CD1c-positive myeloid dendritic cell (primary cell): ENCODE data around the gene ZNF682.
"Not testable (repeated sequence)": the region's sequence is repeated elsewhere in the genome, so short reads cannot be mapped to it uniquely, and the experiment has no call there.

Experiments used
- DNase-seq: peaks from one replicate; pipeline ENCODE4 v3.0.0-alpha.2; 2016; ENCODE audit errors: extremely low spot score

ZNF682 gene

DNA sequence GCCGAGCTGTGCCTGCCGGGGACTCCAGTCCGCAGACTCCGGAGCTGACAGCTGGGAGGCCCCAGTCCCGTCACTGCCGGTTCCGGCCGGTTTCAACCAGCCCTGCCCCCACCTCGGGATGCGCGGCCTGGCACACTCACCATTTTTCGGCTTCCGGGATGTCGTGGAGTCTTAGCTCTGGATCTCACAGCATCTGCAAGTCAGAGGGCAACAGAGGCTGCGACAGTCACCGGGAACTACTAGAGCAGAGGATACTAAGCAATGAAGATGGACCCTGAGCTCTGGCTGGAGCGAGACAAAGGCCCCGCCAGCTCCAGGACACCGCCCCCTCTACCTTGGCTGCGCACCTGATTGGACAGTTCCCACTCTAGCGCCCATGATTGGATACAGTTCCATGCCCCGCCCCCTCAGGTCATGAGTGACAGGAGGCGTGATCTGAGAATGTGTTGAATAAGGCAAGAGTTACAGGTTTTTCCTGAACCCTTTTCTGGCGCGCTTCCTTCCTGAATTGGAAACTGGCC, at the start of gene ZNF682:
TSS of gene ZNF682 (minus strand) at position 303 of the 521 bp plus-strand sequence. CDS start at position 143, 160 bp downstream.
- peak; percentile 92 for DNase-seq

DNA sequence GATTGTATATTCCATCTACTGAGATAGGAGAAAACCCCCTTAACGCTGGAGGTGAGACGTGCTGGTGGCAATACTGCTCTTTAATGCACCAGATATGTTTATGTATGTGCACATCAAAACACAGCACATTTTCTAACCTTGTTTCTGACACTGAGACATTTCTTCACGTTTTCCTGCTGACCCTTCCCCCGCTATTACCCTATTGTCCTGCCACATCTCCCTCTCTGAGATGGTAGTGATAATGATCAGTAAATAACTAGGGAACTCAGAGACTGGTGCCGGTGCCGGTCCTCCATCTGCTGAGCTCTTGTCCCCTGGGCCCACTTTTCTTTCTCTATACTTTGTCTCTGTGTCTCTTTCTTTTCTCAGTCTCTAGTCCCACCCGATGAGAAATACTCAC, 43.6 kb upstream of the ZNF682 start:
- not testable (repeated sequence) for DNase-seq

DNA sequence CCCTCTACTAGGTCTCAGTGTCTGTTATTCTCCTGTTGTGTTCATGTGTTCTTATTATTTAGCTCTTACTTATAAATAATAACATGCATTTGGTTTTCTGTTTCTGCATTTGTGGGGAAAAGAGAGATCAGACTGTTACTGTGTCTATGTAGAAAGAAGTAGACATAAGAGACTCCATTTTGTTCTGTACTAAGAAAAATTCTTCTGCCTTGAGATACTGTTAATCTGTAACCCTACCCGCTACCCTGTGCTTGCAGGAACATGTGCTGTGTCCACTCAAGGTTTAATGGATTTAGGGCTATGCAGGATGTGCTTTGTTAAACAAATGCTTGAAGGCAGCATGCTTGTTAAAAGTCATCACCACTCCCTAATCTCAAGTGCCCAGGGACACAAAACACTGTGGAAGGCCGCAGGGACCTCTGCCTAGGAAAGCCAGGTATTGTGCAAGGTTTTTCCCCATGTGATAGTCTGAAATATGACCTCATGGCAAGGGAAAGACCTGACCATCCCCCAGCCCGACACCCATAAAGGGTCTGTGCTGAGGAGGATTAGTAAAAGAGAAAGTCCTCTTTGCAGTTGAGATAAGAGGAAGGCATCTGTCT, 43.0 kb upstream of the ZNF682 start:
- DNase-seq = not testable (repeated sequence)

DNA sequence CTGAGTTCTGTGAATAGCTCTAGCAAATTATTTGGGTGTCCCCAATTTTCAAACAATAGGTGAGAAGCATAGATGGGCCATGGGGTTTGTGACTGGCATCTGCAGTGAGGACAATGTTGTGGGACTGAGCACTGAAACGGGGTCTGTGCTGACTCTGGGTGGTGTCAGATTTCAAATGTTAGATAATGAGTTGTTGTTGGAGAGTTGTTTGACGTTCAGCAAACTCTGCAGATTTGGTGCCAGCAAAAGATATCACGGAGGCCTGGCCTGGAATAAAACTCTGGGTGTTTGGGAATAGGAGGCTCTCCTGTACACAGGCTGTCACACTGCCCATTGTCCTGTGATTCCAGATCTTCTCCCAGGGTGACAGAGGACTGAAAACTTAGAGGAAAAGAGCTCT, 41.4 kb upstream of the ZNF682 start:
- DNase-seq = no peak

DNA sequence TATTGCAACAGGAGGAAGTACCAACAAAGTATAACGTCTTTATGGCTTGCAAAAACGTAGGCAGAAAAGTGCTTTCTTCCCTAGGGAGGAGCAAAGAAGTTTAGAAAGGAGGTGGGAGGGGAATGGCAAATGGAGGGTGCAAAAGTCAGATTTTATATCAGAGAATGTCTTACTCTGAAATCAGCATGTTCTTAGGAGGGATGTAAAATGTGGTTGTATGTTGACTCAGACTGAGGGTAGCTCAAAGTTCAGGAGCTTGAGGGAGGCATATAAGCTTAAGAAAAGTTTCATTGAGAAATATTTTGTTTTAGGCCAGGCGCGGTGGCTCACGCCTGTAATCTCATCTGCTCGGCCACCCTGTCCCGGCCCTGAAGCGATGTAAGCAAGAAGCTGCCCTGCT, 40.2 kb upstream of the ZNF682 start:
- no peak for DNase-seq

DNA sequence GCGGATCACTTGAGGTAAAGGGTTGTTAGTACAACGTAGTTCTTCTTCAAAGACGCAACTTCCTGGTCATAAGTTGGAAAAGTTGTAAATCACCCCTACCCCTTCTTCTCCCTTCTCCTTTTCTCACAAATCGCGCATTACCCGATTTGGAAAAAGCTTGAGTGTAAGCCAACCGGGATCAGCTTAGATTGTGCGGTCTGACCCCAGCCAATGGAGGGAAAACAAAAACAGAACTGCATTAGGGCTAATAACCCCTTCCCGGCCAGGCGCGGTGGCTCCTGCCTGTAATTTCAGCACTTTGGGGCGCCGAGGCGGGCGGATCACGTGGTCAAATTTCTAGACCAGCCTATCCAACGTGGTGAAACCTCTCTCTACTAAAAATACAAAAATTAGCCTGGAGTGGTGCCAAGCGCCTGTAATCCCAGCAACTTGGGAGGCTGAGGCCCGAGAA, 39.3 kb upstream of the ZNF682 start:
- no peak for DNase-seq

DNA sequence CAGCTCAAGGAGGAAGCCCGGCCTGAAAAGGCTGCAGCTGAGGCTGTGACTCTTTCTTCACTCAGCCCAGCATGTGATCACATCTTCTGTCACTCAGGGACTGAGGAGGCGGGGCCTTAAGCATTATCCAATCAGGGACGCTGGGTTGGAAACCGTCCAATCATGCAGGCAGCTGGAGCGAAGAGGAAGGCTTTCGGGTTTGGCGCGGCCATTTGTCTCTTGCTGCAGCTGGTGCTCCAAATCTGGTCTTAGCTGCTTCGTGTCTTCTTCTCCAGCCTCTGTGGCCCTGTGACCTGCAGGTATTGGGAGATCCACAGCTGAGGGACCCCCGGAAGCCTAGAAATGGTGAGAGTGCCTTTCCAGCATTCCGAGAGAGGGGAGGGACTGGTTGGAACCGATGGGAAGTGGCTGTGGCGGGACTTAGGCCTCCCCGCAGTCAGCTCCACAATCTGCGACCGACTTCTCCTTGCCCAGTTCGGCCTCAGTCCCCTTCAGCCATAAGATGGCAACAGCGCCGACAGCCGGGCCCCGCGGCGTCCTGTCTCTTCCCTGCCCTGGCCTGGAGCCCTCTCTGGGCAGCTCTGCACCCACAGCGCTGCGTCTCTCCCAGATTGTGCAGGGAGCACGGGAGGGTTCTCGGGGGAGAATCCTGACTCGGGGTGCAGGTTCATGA, 38.6 kb upstream of the ZNF682 start, which contains the start of gene ZNF90:
TSS of gene ZNF90 (plus strand) at position 210 of the 673 bp plus-strand sequence. CDS start at position 343, 133 bp downstream.
- DNase-seq = peak; percentile 85

DNA sequence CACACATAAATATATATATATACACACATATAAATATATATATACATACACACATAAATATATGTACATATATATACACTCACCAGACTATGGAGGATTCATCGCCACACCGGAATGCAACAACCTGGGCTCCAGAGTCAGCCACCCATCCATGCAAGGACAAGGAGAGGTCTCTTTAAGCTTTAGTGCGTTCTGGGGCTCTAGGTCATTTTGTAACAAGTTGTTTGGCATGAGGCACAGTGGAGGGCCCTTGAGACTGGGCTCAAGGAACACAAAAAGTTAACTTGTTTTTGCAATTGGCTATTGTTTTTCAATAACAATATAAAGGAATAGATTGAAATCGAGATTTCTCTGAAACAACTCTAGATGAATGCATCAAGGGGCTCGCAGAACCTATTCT, 33.6 kb upstream of the ZNF682 start:
- DNase-seq = no peak

DNA sequence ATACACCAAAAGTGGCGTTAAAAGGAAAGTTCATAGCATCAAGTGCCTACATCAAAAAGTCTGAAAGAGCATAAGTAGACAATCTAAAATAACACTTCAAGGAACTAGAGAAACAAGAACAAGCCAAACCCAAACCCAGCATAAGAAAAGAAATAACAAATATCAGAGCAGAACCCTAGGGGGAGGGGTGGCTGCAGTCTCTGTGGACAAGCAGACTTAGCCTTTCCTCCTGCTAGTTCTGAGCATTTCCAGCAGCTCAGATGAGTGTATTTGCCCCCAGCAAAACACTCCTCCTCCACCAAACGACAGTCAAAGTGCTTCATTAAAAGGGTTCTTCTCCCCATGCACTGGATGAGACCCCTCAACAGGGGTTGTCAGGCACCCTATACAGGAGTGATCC, 31.4 kb upstream of the ZNF682 start:
- no peak for DNase-seq

DNA sequence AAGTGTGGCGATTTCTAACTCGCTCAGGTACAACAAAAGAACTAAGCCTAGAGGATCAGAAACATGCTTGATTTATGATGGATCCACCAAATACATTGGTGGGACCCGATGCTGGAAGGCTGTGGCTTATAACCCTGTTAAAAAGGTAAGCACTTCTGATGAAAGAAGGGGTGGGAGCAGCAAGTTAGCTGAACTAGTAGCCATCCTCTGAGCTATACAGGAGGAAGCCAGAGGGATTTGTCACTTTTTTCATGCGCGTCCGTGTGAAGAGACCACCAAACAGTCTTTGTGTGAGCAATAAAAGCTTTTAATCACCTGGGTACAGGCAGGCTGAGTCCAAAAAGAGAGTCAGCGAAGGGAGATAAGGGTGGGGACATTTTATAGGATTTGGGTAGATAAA, 29.3 kb upstream of the ZNF682 start:
- DNase-seq = not testable (repeated sequence)

DNA sequence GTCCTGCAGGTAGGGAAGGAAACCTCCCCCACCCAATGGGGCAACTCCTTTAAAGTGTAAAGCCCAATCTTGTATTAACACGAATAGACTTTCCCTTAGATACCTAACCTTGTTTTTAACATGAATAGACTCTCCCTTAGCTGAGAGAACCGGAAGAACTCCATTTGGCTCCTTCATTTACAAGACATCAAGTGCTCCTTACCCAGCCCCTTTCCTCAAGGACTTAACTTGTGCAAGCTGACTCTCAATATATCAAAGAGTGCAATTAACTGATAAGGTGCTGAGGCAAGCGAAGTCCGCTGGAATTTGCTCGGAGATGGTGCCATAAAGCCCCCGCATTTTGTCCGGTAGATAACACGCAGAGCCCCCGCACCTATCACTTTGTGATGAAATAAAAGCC, 28.6 kb upstream of the ZNF682 start:
- DNase-seq = no peak

DNA sequence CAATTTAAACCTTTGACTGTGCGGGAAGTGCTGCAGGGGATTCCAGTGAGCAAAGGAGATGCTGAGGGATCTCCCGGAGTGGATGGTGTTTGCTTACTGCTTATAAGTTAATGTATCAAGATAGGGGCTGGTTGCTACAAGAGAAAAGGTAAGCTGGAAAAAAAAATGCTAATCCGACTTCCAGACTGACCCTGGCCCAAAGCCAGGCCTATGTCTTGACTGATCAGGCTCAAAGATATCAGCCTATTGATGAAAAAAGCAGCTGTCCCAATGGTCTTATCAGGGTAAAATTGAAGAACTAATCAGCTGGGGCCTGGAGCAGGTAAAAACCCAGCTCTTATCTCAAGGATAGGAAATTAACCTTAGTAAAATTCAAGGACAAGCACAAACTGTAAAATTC, 27.6 kb upstream of the ZNF682 start:
- no peak for DNase-seq

DNA sequence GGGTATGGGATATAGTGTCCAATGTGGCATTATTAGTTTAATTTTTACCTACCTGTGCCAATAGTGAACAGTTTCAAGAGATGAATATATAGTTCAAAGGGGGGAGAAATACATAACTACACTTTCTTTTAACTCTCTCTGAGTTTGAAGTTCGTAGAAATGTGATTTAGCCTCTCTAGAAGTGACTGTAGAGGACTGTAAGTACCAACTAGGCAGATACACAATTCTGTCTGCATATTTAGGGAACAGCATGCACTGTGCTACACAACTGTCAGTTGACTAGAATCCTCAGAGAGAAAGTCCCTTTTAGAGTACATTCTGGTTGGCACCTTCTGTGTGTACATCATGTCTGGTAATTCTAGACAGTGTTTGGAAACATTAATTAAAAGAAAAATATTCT, 21.0 kb upstream of the ZNF682 start:
- DNase-seq = no peak

DNA sequence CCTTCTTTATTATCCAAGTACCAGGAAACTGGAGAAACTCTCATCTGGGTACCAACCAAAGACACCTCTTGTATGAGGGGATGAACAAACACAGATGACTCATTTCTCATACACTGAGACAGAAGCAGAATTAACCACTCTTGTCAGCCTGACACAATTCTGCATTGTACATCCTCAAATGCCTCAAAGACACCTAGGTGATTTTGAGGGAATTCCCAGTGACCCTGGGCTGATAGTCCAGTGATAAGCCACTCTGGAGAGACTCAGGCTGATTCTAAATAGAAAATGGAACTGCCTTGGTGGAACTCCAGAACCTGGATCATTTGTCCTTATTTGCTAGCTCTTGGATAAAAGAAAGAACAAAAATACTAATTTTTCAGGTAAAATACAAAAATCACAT, 19.4 kb upstream of the ZNF682 start:
- DNase-seq = not testable (repeated sequence)

DNA sequence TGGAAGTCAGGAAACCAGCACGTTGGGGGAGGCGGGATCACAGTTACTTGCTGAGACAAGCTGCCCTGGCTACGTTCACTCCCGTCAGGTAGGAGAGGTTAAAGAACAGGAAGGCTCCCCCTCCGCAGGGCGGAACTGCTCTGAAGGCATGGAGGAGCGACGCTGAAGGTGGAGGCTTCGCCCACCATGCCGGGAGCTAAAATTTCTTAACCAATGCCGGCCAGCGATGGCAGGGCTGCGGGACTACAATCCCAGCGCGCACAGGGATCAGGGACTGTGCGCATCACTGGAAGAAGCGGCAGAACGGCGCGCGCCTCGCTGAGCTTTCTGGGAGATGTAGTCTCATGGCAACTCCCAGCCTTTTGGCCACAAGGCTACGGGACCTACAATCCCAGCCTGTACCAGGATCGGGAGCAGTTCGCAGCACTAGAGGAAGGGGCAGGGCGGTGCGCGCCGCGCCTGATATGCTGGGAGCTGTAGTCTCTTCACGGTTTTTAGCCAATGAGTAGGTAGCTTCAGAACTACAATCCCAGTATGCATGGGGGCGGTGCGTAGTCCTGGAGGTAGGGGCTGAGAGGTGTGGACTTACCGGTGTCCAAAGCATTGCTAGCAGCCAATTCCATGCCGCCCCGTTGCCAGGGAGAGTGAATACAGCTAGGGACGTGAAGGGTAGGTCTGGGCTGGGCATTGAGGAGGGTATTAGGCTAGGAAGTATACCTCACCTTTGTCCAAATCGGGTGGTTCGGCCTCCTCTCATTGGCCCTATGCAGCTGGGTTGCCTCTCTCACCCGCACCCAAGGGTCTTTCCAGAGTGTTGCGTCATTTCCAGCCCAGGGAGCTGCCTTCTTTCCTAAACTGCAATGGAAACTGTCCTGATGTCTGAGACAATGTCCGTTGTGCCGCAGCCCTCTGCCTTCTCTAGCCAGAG, 12.8 kb upstream of the ZNF682 start:
- peak; percentile 79 for DNase-seq

DNA sequence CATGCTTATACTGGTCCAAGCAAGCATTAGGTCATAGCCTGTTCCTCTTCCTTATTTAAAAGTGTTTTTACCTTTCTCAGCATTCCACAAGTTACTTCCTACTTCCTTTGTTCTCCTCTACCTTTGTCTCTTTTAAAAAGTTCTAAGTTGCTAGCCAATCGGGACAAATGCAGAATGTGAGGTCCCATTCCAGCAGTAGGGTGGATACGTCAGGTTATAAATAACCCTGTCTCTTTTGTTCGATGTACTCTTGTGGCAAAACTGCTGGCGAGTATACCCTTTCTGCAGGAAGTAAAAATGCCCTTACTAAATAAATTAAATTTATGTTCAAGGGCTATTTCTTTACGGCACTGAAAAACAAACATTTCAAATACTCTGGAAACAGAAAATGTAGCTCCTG, 6.4 kb upstream of the ZNF682 start:
- not testable (repeated sequence) for DNase-seq

DNA sequence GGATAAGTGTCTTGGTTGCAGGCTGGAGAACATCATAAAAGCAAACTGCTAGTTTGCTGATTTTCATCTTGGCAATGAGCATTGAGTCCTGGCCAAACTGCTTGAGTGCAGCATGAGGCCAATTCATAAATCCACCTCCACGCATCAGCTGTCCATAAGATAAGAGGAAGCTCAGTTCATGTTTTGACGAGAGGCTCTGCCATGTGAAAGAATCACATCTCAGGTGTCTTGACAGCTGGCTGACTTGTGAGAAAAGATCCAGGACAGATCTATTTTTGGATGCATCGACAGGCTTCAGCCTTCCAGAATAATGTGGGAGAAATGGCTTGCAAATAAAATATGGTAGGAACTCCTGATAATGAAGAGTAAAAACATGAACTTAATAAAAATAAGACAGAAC, 5.4 kb upstream of the ZNF682 start:
- DNase-seq = no peak

DNA sequence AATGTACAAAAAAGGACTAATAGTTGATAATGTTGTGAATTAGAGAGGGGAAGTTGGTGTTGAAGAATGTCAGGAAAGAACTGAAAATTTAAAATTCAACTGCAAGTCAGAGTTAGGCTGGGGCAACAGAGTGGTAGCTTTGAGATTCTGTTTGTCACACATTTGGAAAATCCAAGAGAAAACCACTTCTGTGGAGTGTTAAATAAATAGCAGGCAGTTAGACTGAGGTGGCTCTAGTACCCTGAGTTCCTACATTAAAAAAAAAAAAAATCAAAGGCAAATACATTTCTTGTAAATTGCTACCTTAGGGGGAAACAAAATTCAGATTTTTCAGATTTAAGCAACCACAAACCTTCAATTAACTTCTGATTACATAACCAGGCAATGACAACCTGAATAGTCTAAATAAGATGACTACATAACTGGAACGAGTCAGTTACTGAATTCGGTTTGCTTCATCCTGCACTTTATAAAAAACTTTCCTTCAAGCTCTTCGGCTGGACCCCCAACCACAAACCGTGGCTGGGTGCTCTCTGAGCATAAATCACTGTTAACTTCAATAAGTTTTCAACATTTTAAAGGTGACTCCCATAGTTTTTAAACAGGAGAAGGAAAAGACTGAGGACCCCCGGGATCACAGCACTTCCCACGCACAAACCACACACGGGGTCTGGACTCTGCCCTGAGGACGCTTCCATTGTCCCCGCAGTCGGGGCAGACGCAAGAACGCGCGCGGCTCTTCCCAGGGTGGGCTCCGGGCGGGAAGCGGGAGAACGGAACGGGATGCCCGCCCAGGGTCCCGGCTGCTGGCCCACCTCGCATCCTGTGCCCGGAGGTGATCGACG, 725 bp downstream of the ZNF682 start:
- DNase-seq = no peak

DNA sequence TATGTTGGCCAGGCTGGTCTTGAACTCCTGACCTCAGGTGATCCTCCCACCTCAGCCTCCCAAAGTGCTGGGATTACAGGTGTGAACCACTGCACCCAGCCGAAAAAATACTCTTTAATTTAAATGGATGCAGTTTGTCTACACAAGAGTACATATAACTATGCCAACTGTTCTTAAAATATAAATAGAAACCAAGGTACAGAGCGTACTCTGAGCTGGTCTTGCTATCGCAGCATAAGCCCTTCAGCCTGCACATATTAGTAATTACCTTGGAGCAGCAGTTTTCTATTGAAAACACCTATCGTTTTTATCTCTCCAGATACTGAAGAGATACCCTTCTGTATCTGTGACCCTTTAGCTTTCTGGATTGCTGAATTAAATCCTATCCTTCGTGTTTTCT, 3.4 kb downstream of the ZNF682 start:
- no peak for DNase-seq

DNA sequence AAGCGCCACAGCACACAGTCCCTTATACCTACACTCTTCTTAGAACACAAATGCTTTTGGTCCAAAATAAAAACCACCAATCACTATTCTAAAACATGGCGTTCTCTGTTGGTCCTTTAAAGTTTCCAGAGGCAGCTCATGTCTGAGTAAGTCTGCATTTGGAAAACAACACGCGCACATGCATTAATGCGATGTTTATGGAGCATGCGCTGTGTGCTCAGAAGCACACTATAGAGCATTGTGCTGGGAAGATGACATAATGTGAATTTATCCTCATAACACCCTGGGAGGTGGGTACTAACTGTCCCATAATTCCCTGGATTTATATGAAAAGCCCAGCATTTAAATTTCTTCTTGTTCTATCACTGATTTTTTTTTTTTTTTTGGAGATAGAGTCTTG, 10.7 kb downstream of the ZNF682 start:
- DNase-seq = no peak

DNA sequence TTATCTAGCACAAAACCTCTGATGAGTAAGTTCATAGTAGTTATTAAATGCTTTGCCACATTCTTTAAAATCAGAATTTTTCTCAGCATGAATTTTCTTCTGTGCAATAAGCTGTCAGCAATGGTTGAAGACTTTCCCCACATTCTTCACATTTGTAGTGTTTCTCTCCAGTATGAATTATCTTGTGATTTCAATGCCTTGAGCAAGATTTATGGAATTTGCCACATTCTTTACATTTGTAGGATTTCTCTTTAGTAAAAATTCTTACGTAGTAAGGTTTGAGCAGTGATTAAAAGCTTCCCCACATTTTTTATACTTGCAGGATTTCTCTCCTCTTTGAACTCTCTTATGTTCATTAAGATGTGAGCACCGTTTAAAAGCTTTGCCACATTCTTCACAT, 33.6 kb downstream of the ZNF682 start:
- DNase-seq = no peak
